OCI-LY7 (cell line): ENCODE results near the gene RAB31. TPM values are rescaled to one million over a fixed set of nuclear protein-coding genes. Genes with fewer than 3 reads are reported as not detected.
A peak's percentile ranks its signal among the peaks of the same experiment; 100 is the strongest.

Experiments used
- BruUV-seq: library from RNA; stranded (reverse); fragments of 400-500 nt; replicated peaks from 2 replicates; lab custom pipeline; 2021; lab: Mats Ljungman, UMichigan
- CTCF ChIA-PET: fragments of 300-600 bp; sonication (Branson Sonifier 250); formaldehyde crosslinking; loops from one replicate; lab custom pipeline; 2022; ENCODE audit warnings: antibody characterized with exemption; ENCODE audit not compliant: unreplicated experiment; lab: Charles Lee
- POLR2A ChIA-PET: fragments of 300-600 bp; sonication (Branson Sonifier 250); formaldehyde crosslinking; loops from one replicate; lab custom pipeline; 2022; ENCODE audit warnings: antibody characterized with exemption; lab: Charles Lee
- DNase-seq: peaks from one replicate; pipeline ENCODE4 v3.0.0-alpha.2; 2015; ENCODE audit warnings: low spot score
- H2AFZ ChIP-seq: fragments of 200-600 bp; sonication (generic), shearing (Covaris generic); 2 replicates; pipeline ENCODE4 v1.6.1; 2014; ENCODE audit warnings: mild to moderate bottlenecking, antibody characterized with exemption, low read length, moderate library complexity
- H3K27ac ChIP-seq: fragments of 200-600 bp; sonication (generic); 2 replicates; pipeline ENCODE4 v1.5.1; 2014; ENCODE audit warnings: mixed run types, low read depth, mild to moderate bottlenecking, moderate library complexity, low read length, inconsistent platforms; ENCODE audit not compliant: poor library complexity, severe bottlenecking
- H3K36me3 ChIP-seq: fragments of 200-600 bp; sonication (generic); 2 replicates; pipeline ENCODE4 v1.6.1; 2014; ENCODE audit warnings: mild to moderate bottlenecking, antibody characterized with exemption, low read length, moderate library complexity, mixed read lengths; ENCODE audit not compliant: insufficient read depth
- H3K4me1 ChIP-seq: fragments of 200-600 bp; sonication (generic); 2 replicates; pipeline ENCODE4 v1.5.1; 2014; ENCODE audit warnings: mild to moderate bottlenecking, low read length; ENCODE audit not compliant: insufficient read depth, poor library complexity, severe bottlenecking
- H3K4me2 ChIP-seq: fragments of 200-600 bp; sonication (generic); 2 replicates; pipeline ENCODE4 v1.6.1; 2014; ENCODE audit warnings: mild to moderate bottlenecking, low read length
- H3K4me3 ChIP-seq: fragments of 200-600 bp; sonication (generic); 2 replicates; pipeline ENCODE4 v1.5.1; 2014; ENCODE audit warnings: mild to moderate bottlenecking, low read depth, low read length; ENCODE audit not compliant: poor library complexity, severe bottlenecking
- H3K79me2 ChIP-seq: fragments of 200-600 bp; sonication (generic); 2 replicates; pipeline ENCODE4 v1.6.1; 2016; ENCODE audit warnings: low read depth, mild to moderate bottlenecking, low read length, moderate library complexity, mixed read lengths; ENCODE audit not compliant: insufficient read depth
- H3K9me2 ChIP-seq: fragments of 200-600 bp; sonication (generic); 2 replicates; pipeline ENCODE4 v1.6.1; 2016; ENCODE audit warnings: mild to moderate bottlenecking, low read length, mixed read lengths; ENCODE audit not compliant: insufficient read depth
- H3K9me3 ChIP-seq: fragments of 200-600 bp; sonication (generic); 2 replicates; pipeline ENCODE4 v1.6.1; 2014; ENCODE audit warnings: mild to moderate bottlenecking, mixed run types, low read length, mixed read lengths
- H4K20me1 ChIP-seq: fragments of 200-600 bp; sonication (generic); 2 replicates; pipeline ENCODE4 v1.6.1; 2014; ENCODE audit warnings: mild to moderate bottlenecking, antibody characterized with exemption, low read length, moderate library complexity, mixed read lengths; ENCODE audit not compliant: insufficient read depth
- EZH2phosphoT487 ChIP-seq: fragments of 200-600 bp; sonication (generic); IDR thresholded peaks from 2 replicates; pipeline ENCODE4 v1.6.1; 2018; ENCODE audit warnings: low read depth, borderline replicate concordance, mild to moderate bottlenecking, mixed run types, antibody characterized with exemption, low read length, moderate library complexity, mixed read lengths
- intact Hi-C: fragments of 100-400 bp; cut with micrococcal nuclease; formaldehyde crosslinking; loops from one replicate; pipeline ENCODE4 v1.10.0; 2022; ENCODE audit not compliant: unreplicated experiment
- total RNA-seq, 2 experiments: library from RNA; depleted of rRNA in 1 of 2; stranded (reverse); fragments of >200 nt in 1 of 2; shearing (Covaris generic) in 1 of 2; gene quantifications; 2 replicates each; pipeline ENCODE4 v1.2.3, GENCODE V29; 2014 to 2022
- TF ChIP-seq, protein P1 (sequence below): fragments of 200-600 bp; sonication (generic); conservative IDR thresholded peaks from 2 replicates; pipeline ENCODE4 v1.5.1; 2014; ENCODE audit warnings: mild to moderate bottlenecking, antibody characterized with exemption, low read length, moderate library complexity, mixed read lengths

Gene RAB31
- total RNA-seq, 2 experiments from 2014 or later = not detected

DNA sequence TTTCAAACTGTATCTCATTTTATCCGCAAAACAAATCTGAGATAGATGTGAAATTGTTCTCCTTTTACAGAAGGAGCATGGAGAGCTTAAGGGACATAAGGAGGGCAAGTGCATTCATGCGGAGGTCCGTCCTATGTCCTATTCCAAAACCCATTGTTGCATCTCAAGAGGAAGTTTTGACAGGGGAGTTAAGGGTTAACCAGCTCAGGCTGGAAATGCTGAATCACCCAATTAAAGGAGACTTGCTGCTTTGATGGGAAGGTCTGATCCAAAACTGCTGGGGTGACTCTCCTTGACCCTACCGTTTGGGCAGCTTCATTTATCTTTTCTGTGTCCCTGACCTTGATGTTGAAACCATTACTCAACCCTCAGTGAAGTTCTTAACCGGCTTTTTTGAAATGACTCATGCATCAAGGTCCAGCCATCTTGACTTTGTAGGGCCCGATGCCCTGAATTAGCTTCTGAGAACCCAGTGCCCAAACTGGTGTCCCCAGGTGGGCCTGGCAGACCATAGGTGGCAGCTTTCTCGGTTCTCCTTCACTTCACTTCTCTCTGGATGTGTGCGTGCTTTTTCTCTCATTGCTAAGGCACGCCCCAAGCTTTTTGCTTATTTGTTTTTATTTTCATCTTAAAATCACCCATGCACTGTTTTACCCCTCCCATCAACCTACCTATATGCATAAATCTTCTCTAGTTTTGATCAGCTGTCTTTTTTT is 161.8 kb downstream of the RAB31 start:
- H4K20me1 ChIP-seq = no peaks in the 10 kb centered on the region
- ChIA-PET POLR2A (interaction anchor here (0.6 to 1.3 kb wide), 5 partner anchors 8 to 104 kb away, joined by 3 to 6 read pairs (median 3); partner anchors contain the start of gene VAPA), CTCF (no interaction called here)
- H3K4me1 ChIP-seq = peaks cover 6% of the 10 kb centered on the region
- H3K4me3 ChIP-seq = no peak overlapping the region
- H3K9me3 ChIP-seq = no peaks in the 10 kb centered on the region
- H3K27ac ChIP-seq = no peak overlapping the region
- BruUV-seq = no TSS peak
- peak overlapping the region; percentile 14 for H3K4me2 ChIP-seq
- TF ChIP-seq EZH2phosphoT487 = no peak
- TF ChIP-seq, protein P1, sequence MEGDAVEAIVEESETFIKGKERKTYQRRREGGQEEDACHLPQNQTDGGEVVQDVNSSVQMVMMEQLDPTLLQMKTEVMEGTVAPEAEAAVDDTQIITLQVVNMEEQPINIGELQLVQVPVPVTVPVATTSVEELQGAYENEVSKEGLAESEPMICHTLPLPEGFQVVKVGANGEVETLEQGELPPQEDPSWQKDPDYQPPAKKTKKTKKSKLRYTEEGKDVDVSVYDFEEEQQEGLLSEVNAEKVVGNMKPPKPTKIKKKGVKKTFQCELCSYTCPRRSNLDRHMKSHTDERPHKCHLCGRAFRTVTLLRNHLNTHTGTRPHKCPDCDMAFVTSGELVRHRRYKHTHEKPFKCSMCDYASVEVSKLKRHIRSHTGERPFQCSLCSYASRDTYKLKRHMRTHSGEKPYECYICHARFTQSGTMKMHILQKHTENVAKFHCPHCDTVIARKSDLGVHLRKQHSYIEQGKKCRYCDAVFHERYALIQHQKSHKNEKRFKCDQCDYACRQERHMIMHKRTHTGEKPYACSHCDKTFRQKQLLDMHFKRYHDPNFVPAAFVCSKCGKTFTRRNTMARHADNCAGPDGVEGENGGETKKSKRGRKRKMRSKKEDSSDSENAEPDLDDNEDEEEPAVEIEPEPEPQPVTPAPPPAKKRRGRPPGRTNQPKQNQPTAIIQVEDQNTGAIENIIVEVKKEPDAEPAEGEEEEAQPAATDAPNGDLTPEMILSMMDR = no peak
- no peaks in the 10 kb centered on the region for H3K79me2 ChIP-seq
- DNase-seq = peak; percentile 13
- H3K9me2 ChIP-seq = no peaks in the 10 kb centered on the region
- intact Hi-C loops = no loop called here
- H2AFZ ChIP-seq = peak overlapping the region; percentile 21; the same call in 1 of the 2 replicates
- no peaks in the 10 kb centered on the region for H3K36me3 ChIP-seq

DNA sequence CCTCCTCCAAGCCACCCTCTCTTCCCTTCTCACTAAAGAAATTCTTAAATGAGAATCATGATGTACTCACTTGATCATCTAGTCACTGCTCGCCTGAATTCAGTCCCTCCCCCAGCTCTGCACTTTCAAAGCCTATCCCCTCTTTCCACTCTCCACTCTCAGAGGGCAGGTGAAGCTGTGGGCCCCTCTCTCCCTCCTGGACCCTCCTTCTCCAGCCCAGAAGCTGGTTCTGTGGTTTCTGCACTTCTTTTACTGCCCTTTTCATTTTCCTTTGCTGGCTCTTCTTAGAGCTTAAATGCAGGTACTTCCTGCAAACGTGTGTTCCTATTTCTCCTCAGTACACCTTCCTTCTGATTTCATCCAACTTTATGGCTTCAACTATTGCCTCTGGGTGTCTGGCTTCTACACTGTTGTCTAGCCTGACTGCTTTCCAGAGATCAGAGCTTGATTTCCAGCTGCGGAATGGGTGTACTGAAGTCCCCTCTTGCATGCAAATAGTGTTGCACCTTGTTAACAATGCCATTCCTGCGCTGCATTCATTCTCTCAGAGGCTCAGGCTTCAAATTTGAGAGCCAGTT is 162.4 kb downstream of the RAB31 start:
- no peak for TF ChIP-seq EZH2phosphoT487
- TF ChIP-seq, protein P1 = no peak
- Histone ChIP-seq H3K4me3 (no peak overlapping the region), H3K36me3 (no peaks in the 10 kb centered on the region), H3K4me1 (peaks cover 6% of the 10 kb centered on the region), H3K9me3 (no peaks in the 10 kb centered on the region), H3K9me2 (no peaks in the 10 kb centered on the region), H2AFZ (peak overlapping the region; percentile 21; the same call in 1 of the 2 replicates), H4K20me1 (no peaks in the 10 kb centered on the region), H3K27ac (no peak overlapping the region), H3K4me2 (no peak overlapping the region), H3K79me2 (no peaks in the 10 kb centered on the region)
- no peak for DNase-seq
- CTCF ChIA-PET = no interaction called here
- POLR2A ChIA-PET = interaction anchor here (0.7 kb wide), 1 partner anchor 9 kb away, joined by 3 read pairs; no protein-coding TSS in a partner anchor
- no TSS peak for BruUV-seq
- intact Hi-C loops = no loop called here

DNA sequence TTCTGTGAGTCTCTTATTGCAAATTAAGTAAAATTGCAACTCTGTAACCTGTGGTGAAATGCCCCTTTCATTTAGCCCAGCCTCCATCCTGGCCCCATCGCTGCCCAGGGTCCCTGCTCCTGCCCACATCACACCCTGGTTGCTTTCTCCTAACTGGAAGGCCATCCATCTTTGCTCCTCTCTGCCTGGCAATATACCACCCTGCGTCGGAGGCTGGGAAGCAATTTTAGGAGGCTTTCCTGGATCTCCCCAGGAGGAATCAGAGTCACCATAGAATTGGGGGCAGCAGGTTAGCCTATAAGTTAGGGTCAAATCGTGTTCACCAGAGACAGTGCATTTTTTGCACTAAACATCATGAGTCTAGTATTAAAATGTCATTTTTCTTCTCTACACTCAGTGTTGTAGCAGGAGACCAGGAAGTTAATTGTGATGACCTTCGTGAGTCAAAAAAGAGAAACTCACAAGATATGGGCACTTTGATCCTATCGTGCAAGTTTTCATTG is 163.2 kb downstream of the RAB31 start:
- Histone ChIP-seq H3K79me2 (no peaks in the 10 kb centered on the region), H4K20me1 (no peaks in the 10 kb centered on the region), H3K4me3 (no peak overlapping the region), H3K9me3 (no peaks in the 10 kb centered on the region), H3K27ac (no peak overlapping the region), H3K36me3 (no peaks in the 10 kb centered on the region), H2AFZ (no peak overlapping the region), H3K4me1 (peaks cover 6% of the 10 kb centered on the region), H3K9me2 (no peaks in the 10 kb centered on the region), H3K4me2 (no peak overlapping the region)
- intact Hi-C loops = no loop called here
- BruUV-seq = no TSS peak
- POLR2A ChIA-PET = no interaction called here
- TF ChIP-seq, protein P1 = no peak
- DNase-seq = no peak
- CTCF ChIA-PET = no interaction called here
